K562 (cell line): ENCODE results near the gene MAST4. TPM values are rescaled to one million over a fixed set of nuclear protein-coding genes. Genes with fewer than 3 reads are reported as not detected.
A peak's percentile ranks its signal among the peaks of the same experiment; 100 is the strongest.

Experiments
- CTCFL ChIP-seq: IDR thresholded peaks from 2 replicates; pipeline ENCODE4 v1.6.1; 2011; ENCODE audit warnings: borderline replicate concordance, low read depth, mild to moderate bottlenecking, moderate library complexity, low read length; ENCODE audit not compliant: insufficient read depth, poor library complexity, severe bottlenecking
- HEY1 ChIP-seq: fragments of 250-450 bp; sonication (Bioruptor Pico); IDR thresholded peaks from 2 replicates; pipeline ENCODE4 v1.5.0; 2020; ENCODE audit warnings: mild to moderate bottlenecking, moderate library complexity, borderline replicate concordance
- HIVEP1 ChIP-seq: fragments of 250-450 bp; sonication (Bioruptor Pico); IDR thresholded peaks from 2 replicates; pipeline ENCODE4 v1.4.0; 2020; ENCODE audit warnings: mild to moderate bottlenecking
- LCOR ChIP-seq: sonication (generic); formaldehyde crosslinking; IDR thresholded peaks from 2 replicates; pipeline ENCODE4 v1.8.0; 2022; ENCODE audit warnings: mild to moderate bottlenecking, missing genetic modification reagents
- MEIS2 ChIP-seq: fragments of 450-650 bp; IDR thresholded peaks from 2 replicates; pipeline ENCODE4 v1.6.1; 2014; ENCODE audit warnings: mild to moderate bottlenecking; ENCODE audit not compliant: partially characterized antibody
- SMARCA4 ChIP-seq: fragments of 450-650 bp; IDR thresholded peaks from 2 replicates; pipeline ENCODE4 v1.6.1; 2016
- SRSF7 ChIP-seq: fragments of 200-400 bp; formaldehyde crosslinking; optimal IDR thresholded peaks from 2 replicates; pipeline ENCODE3; 2017; ENCODE audit warnings: mild to moderate bottlenecking, low read depth, low read length
- TAF9B ChIP-seq: fragments of 450-650 bp; IDR thresholded peaks from 2 replicates; pipeline ENCODE4 v1.6.1; 2018; ENCODE audit warnings: mild to moderate bottlenecking; ENCODE audit not compliant: partially characterized antibody
- ZNF699 ChIP-seq: fragments of 250-450 bp; sonication (Bioruptor Pico); IDR thresholded peaks from 2 replicates; pipeline ENCODE4 v1.8.0; 2021; ENCODE audit warnings: mild to moderate bottlenecking, moderate library complexity; ENCODE audit not compliant: insufficient replicate concordance
- ZNF778 ChIP-seq: fragments of 450-650 bp; formaldehyde crosslinking; IDR thresholded peaks from 2 replicates; pipeline ENCODE4 v1.4.0; 2020; ENCODE audit warnings: mild to moderate bottlenecking, moderate library complexity
- polyA plus RNA-seq, 8 experiments: library from polyadenylated mRNA; depleted of rRNA in 4 of 8; stranded (reverse) in 5 of 8; unstranded in 3 of 8; fragments of >200 nt; fragmentation: Nextera tagmentation in 2 of 8; fragmentation: Illumina TruSeq in 1 of 8; extraction: Ambion mirVana in 2 of 8; extraction: Trizol in 1 of 8; gene quantifications; 2 replicates each; pipeline versions ENCODE4 v1.2.1 to v1.2.3, GENCODE V29; 2011 to 2014; ENCODE audit warnings: inconsistent platforms in 1 of 8, missing spikeins in 1 of 8
- total RNA-seq, 7 experiments: library from RNA; depleted of rRNA in 6 of 7; stranded (reverse); fragments of >200 nt in 6 of 7; fragmentation: Illumina TruSeq in 2 of 7; extraction: Trizol in 2 of 7; gene quantifications; 2 replicates each; pipeline versions ENCODE4 v1.2.1 to v1.2.3, GENCODE V29; 2011 to 2021; ENCODE audit warnings: low replicate concordance in 1 of 7
- TF ChIP-seq, protein P1 (sequence below): fragments of 450-650 bp; IDR thresholded peaks from 2 replicates; pipeline ENCODE4 v1.6.1; 2017; ENCODE audit warnings: antibody characterized with exemption, mild to moderate bottlenecking
- TF ChIP-seq, protein P2 (sequence below): sonication (generic); formaldehyde crosslinking; IDR thresholded peaks from 2 replicates; pipeline ENCODE4 v1.8.0; 2023; ENCODE audit warnings: missing genetic modification reagents, mild to moderate bottlenecking, borderline replicate concordance
- TF ChIP-seq, protein P3 (sequence below): fragments of 450-650 bp; conservative IDR thresholded peaks from 2 replicates; pipeline ENCODE4 v1.6.1; 2016; ENCODE audit warnings: missing genetic modification characterization, low read depth, mild to moderate bottlenecking, missing compliant biosample characterization, moderate library complexity

The MAST4 gene
- total and polyA plus RNA-seq, 9 of the 15 experiments (the other 6 are each of a cell fraction or from before 2014, with no cell fraction given): 0.88 to 10.1 (median 5.2) TPM

DNA sequence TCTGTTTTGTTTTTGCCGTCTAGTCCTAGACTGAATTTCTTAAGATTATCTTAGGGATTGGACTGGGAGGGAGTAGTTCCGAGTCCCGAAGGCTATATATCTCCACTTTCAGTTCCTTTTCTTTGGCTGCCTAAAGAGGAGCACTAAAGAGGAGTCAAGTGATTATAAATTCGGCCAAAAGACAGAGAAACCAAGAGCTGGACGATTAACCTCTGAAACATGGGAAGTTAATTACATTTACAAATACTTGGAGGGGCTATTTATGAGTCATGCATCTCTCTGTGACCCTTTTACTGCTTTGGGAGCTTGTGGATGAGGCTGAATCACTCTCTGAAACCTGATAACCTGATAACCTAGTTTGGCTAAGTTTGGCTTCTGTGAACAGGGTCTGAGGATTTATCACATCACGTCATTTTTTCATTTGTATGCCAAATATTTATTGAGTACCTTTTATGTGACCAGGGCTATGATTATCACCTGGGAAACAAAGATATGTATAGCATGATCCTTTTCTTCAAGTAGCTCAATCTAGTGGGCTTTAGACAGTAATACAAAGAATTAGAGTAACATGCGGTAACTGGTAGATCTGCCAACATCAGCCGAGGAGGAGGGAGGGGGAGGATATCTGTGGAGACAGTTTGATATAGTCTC, 419.5 kb downstream of the MAST4 start (continued):
- TF ChIP-seq LCOR (CRISPR knock-in tag) (no peak), HEY1 (CRISPR knock-in tag) (no peak), ZNF699 (CRISPR knock-in tag) (no peak), MEIS2 (peak; percentile 25), ZNF778 (CRISPR knock-in tag) (no peak), SMARCA4 (peak; percentile 52; the same call in 1 of the 2 replicates), HIVEP1 (CRISPR knock-in tag) (no peak), CTCFL (no peak), SRSF7 (no peak), TAF9B (no peak)
- TF ChIP-seq, protein P1, sequence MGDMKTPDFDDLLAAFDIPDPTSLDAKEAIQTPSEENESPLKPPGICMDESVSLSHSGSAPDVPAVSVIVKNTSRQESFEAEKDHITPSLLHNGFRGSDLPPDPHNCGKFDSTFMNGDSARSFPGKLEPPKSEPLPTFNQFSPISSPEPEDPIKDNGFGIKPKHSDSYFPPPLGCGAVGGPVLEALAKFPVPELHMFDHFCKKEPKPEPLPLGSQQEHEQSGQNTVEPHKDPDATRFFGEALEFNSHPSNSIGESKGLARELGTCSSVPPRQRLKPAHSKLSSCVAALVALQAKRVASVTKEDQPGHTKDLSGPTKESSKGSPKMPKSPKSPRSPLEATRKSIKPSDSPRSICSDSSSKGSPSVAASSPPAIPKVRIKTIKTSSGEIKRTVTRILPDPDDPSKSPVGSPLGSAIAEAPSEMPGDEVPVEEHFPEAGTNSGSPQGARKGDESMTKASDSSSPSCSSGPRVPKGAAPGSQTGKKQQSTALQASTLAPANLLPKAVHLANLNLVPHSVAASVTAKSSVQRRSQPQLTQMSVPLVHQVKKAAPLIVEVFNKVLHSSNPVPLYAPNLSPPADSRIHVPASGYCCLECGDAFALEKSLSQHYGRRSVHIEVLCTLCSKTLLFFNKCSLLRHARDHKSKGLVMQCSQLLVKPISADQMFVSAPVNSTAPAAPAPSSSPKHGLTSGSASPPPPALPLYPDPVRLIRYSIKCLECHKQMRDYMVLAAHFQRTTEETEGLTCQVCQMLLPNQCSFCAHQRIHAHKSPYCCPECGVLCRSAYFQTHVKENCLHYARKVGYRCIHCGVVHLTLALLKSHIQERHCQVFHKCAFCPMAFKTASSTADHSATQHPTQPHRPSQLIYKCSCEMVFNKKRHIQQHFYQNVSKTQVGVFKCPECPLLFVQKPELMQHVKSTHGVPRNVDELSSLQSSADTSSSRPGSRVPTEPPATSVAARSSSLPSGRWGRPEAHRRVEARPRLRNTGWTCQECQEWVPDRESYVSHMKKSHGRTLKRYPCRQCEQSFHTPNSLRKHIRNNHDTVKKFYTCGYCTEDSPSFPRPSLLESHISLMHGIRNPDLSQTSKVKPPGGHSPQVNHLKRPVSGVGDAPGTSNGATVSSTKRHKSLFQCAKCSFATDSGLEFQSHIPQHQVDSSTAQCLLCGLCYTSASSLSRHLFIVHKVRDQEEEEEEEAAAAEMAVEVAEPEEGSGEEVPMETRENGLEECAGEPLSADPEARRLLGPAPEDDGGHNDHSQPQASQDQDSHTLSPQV: no peak
- TF ChIP-seq, protein P2, sequence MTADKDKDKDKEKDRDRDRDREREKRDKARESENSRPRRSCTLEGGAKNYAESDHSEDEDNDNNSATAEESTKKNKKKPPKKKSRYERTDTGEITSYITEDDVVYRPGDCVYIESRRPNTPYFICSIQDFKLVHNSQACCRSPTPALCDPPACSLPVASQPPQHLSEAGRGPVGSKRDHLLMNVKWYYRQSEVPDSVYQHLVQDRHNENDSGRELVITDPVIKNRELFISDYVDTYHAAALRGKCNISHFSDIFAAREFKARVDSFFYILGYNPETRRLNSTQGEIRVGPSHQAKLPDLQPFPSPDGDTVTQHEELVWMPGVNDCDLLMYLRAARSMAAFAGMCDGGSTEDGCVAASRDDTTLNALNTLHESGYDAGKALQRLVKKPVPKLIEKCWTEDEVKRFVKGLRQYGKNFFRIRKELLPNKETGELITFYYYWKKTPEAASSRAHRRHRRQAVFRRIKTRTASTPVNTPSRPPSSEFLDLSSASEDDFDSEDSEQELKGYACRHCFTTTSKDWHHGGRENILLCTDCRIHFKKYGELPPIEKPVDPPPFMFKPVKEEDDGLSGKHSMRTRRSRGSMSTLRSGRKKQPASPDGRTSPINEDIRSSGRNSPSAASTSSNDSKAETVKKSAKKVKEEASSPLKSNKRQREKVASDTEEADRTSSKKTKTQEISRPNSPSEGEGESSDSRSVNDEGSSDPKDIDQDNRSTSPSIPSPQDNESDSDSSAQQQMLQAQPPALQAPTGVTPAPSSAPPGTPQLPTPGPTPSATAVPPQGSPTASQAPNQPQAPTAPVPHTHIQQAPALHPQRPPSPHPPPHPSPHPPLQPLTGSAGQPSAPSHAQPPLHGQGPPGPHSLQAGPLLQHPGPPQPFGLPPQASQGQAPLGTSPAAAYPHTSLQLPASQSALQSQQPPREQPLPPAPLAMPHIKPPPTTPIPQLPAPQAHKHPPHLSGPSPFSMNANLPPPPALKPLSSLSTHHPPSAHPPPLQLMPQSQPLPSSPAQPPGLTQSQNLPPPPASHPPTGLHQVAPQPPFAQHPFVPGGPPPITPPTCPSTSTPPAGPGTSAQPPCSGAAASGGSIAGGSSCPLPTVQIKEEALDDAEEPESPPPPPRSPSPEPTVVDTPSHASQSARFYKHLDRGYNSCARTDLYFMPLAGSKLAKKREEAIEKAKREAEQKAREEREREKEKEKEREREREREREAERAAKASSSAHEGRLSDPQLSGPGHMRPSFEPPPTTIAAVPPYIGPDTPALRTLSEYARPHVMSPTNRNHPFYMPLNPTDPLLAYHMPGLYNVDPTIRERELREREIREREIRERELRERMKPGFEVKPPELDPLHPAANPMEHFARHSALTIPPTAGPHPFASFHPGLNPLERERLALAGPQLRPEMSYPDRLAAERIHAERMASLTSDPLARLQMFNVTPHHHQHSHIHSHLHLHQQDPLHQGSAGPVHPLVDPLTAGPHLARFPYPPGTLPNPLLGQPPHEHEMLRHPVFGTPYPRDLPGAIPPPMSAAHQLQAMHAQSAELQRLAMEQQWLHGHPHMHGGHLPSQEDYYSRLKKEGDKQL (CRISPR knock-in tag): no peak
- TF ChIP-seq, protein P3, sequence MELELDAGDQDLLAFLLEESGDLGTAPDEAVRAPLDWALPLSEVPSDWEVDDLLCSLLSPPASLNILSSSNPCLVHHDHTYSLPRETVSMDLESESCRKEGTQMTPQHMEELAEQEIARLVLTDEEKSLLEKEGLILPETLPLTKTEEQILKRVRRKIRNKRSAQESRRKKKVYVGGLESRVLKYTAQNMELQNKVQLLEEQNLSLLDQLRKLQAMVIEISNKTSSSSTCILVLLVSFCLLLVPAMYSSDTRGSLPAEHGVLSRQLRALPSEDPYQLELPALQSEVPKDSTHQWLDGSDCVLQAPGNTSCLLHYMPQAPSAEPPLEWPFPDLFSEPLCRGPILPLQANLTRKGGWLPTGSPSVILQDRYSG (tag): no peak
